ENCODE data around the gene CNN2.
A peak's percentile ranks its signal among the peaks of the same experiment; 100 is the strongest.

Gene CNN2

GRCh38 chr19:1068009-1069001 lies 41.9 kb downstream of the CNN2 start:
- DNase-seq: no peak

GRCh38 chr19:1069009-1069779 lies 42.8 kb downstream of the CNN2 start:
- DNase-seq: peak; percentile 86

GRCh38 chr19:1070576-1070930 lies 44.1 kb downstream of the CNN2 start:
- DNase-seq: no peak

GRCh38 chr19:1070931-1071791 lies 44.8 kb downstream of the CNN2 start:
- DNase-seq: no peak

- DNase-seq: no peak
Measured at GRCh38 chr19:1072371-1073015, 46.1 kb downstream of the CNN2 start.

- DNase-seq: no peak
Measured at GRCh38 chr19:1073063-1073955, 46.9 kb downstream of the CNN2 start.

GRCh38 chr19:1073956-1074517 lies 47.6 kb downstream of the CNN2 start:
- DNase-seq: no peak

- peak; percentile 66 for DNase-seq
Measured at GRCh38 chr19:1074544-1075283, 48.3 kb downstream of the CNN2 start.

GRCh38 chr19:1076046-1076386 lies 49.6 kb downstream of the CNN2 start:
- DNase-seq: no peak

- DNase-seq: peak; percentile 81
Measured at GRCh38 chr19:1076951-1077350, 50.5 kb downstream of the CNN2 start.

- no peak for DNase-seq
Measured at GRCh38 chr19:1079566-1080111, 53.2 kb downstream of the CNN2 start.

- DNase-seq: no peak
Measured at GRCh38 chr19:1080360-1081161, 54.2 kb downstream of the CNN2 start.

- DNase-seq: no peak
Measured at GRCh38 chr19:1081301-1082164, 55.1 kb downstream of the CNN2 start.

- DNase-seq: no peak
Measured at GRCh38 chr19:1082165-1082927, 55.9 kb downstream of the CNN2 start.

- DNase-seq: no peak
Measured at GRCh38 chr19:1082928-1083816, 56.8 kb downstream of the CNN2 start.

Measured in KG1 (cell line).